Suppressor macrophage (primary cell): ENCODE measurements around the gene SUFU.

Experiments used
- DNase-seq, 4 experiments: peaks; one replicate each; pipeline ENCODE4 v3.0.0-alpha.2; 2020 to 2022

The SUFU gene

GRCh38 chr10:102674566-102674965, 170.8 kb downstream of the SUFU start:
- DNase-seq = peak in 1 of 4 experiments; percentile 20

- DNase-seq = no peak
These were observed 171.4 kb downstream of the SUFU start for GRCh38 chr10:102675011-102675665.

- peak; percentile 87 to 96 (median 91) for DNase-seq
These were observed 172.1 kb downstream of the SUFU start for GRCh38 chr10:102675666-102676533.

GRCh38 chr10:102676534-102677315, 173.0 kb downstream of the SUFU start:
- DNase-seq = no peak

GRCh38 chr10:102677331-102678067, 173.7 kb downstream of the SUFU start:
- no peak for DNase-seq

GRCh38 chr10:102678068-102678400, 174.3 kb downstream of the SUFU start:
- no peak for DNase-seq

GRCh38 chr10:102678842-102679289, 175.1 kb downstream of the SUFU start:
- peak; percentile 72 to 86 (median 78) for DNase-seq

GRCh38 chr10:102679596-102679995, 175.8 kb downstream of the SUFU start:
- DNase-seq = no peak

GRCh38 chr10:102681696-102682095, 177.9 kb downstream of the SUFU start:
- no peak for DNase-seq

GRCh38 chr10:102682416-102682815, 178.6 kb downstream of the SUFU start:
- no peak for DNase-seq

- DNase-seq = no peak
These were observed 179.2 kb downstream of the SUFU start for GRCh38 chr10:102682981-102683380.
